ENCODE measurements around the gene ADCYAP1R1. TPM values are rescaled to one million over a fixed set of nuclear protein-coding genes. Genes with fewer than 3 reads are reported as not detected.
"Not testable (repeated sequence)": the region's sequence is repeated elsewhere in the genome, so short reads cannot be mapped to it uniquely, and the experiment has no call there.

ADCYAP1R1 gene
- total RNA-seq, 1 donor from 2014 or later = 1.8 TPM

DNA sequence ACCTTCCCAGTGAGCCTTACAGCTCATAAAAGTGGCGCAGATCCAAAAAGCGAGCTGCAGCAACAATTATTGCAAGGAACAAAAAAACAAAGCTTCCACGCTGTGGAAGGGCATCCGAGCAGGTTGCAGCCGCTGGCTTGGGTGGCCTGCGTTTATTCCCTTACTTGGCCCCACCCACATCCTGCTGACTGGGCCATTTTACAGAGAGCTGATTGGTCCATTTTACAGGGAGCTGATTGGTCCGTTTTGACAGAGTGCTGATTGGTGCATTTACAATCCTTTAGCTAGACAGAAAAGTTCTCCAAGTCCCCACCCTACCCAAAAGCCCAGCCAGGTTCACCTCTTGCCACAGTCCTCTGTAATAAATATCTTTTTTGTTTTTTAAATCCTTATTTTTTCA is 85.1 kb downstream of the ADCYAP1R1 start:
- no peaks in the 10 kb centered on the region for H3K36me3 ChIP-seq
- no peak overlapping the region for H3K27ac ChIP-seq
- DNase-seq (no peak), ATAC-seq (no peak)
- no peaks in the 10 kb centered on the region for H3K27me3 ChIP-seq
- no peaks in the 10 kb centered on the region for H3K9me3 ChIP-seq
- H3K4me1 ChIP-seq = no peaks in the 10 kb centered on the region
- H3K4me3 ChIP-seq = no peak overlapping the region
- intact Hi-C loops (cut with DNase I) = no loop called here
- TF ChIP-seq, protein P1, sequence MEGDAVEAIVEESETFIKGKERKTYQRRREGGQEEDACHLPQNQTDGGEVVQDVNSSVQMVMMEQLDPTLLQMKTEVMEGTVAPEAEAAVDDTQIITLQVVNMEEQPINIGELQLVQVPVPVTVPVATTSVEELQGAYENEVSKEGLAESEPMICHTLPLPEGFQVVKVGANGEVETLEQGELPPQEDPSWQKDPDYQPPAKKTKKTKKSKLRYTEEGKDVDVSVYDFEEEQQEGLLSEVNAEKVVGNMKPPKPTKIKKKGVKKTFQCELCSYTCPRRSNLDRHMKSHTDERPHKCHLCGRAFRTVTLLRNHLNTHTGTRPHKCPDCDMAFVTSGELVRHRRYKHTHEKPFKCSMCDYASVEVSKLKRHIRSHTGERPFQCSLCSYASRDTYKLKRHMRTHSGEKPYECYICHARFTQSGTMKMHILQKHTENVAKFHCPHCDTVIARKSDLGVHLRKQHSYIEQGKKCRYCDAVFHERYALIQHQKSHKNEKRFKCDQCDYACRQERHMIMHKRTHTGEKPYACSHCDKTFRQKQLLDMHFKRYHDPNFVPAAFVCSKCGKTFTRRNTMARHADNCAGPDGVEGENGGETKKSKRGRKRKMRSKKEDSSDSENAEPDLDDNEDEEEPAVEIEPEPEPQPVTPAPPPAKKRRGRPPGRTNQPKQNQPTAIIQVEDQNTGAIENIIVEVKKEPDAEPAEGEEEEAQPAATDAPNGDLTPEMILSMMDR (IDR thresholded peaks at IDR 0.05) = no peak

DNA sequence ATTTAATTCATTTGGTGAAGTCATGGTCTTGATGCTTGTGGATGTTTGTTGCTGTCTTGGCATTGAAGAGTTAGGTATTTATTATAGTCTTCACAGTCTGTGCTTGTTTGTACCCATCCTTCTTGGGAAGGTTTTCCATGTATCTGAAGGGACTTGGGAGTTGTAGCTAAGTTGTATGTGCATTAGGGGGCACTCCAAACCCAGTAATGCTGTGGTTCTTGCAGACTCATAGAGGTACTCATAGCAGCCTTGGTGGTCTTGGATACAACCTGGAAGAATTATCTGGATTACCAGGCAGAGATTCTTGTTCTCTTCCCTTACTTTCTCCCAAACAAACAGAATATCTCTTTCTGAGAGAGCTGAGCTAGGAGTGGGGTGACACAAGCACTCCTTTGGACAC is 93.2 kb downstream of the ADCYAP1R1 start:
- no peak for ATAC-seq
- intact Hi-C loops (cut with DNase I) = no loop called here

DNA sequence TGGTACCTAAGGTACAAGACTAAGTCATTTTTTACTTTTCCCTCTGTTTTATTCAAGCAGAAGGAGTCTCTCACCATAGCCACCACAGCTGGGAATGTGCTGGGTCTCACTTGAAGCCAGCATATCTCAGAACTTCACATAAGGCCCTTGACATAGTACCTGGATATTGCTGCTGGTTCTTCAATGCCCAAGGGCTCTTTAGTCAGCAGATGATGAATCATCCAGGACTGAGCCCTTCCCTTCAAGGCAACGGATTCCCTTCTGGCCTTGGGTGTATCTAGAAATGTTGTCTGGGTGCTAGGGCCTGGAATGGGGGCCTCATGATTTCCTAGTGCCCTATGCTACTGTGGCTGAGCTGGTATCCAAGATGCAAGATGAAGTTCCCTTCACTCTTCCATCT is 93.9 kb downstream of the ADCYAP1R1 start:
- Histone ChIP-seq H3K9me3 (no peaks in the 10 kb centered on the region), H3K27ac (no peak overlapping the region), H3K36me3 (no peaks in the 10 kb centered on the region), H3K4me3 (no peak overlapping the region), H3K4me1 (no peaks in the 10 kb centered on the region), H3K27me3 (no peaks in the 10 kb centered on the region)
- TF ChIP-seq, protein P1 (IDR thresholded peaks at IDR 0.05) = no peak
- intact Hi-C loops (cut with DNase I) = no loop called here
- DNase-seq (no peak), ATAC-seq (no peak)

More for the DNA sequence above, 93.2 kb downstream of the ADCYAP1R1 start:
- Histone ChIP-seq H3K27ac (no peak overlapping the region), H3K4me1 (no peaks in the 10 kb centered on the region), H3K36me3 (no peaks in the 10 kb centered on the region), H3K4me3 (no peak overlapping the region), H3K27me3 (no peaks in the 10 kb centered on the region), H3K9me3 (no peaks in the 10 kb centered on the region)
- no peak for DNase-seq
- TF ChIP-seq, protein P1 (IDR thresholded peaks at IDR 0.05) = no peak

DNA sequence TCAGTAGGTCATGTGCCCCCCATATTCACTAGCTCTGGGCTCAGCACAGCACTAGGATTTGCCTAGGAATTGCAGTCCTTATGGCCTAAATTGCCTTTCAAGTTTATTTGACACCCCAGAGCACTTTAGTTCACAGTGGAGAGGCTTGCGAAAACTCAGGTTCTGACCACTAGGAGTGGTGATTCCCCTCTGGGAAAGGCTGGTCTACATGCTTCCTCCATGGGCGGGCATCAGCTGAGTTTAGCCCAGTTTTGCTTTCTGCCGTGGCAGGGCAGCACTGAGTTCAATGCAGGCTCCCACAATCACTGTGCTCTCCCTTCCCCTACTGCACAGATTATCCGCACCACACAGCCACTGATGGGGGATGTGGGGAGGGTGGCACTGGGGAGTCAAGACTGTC is 94.4 kb downstream of the ADCYAP1R1 start:
- no peak overlapping the region for H3K27ac ChIP-seq
- intact Hi-C loops (cut with DNase I) = no loop called here
- H3K36me3 ChIP-seq = no peaks in the 10 kb centered on the region
- H3K9me3 ChIP-seq = no peaks in the 10 kb centered on the region
- DNase-seq (no peak), ATAC-seq (no peak)
- no peaks in the 10 kb centered on the region for H3K27me3 ChIP-seq
- H3K4me1 ChIP-seq = no peaks in the 10 kb centered on the region
- no peak overlapping the region for H3K4me3 ChIP-seq
- TF ChIP-seq, protein P1 (IDR thresholded peaks at IDR 0.05) = no peak

DNA sequence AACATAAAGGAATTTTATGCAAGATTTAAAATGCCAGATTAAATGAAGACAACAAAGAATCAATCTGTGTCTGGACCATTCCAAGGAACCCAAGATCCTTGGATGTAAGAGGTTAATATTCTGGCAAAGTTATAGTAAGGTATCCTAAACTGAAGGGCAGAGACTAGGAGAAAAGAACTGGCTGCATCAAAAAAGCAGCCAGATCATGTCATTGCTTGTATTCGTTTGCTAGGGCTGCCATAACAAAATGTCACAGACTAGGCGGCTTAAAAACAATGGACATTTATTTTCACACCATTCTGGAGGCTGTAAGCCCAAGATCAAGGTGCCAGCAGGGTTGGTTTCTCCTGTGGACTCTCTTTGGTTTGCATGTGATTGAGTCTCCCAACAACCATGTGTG is 99.7 kb downstream of the ADCYAP1R1 start:
- DNase-seq = no peak
- no peak overlapping the region for H3K4me3 ChIP-seq
- H3K4me1 ChIP-seq = no peaks in the 10 kb centered on the region
- H3K36me3 ChIP-seq = no peaks in the 10 kb centered on the region
- intact Hi-C loops (cut with DNase I) = no loop called here
- TF ChIP-seq, protein P1 (IDR thresholded peaks at IDR 0.05) = no peak
- no peaks in the 10 kb centered on the region for H3K27me3 ChIP-seq
- no peaks in the 10 kb centered on the region for H3K9me3 ChIP-seq
- no peak overlapping the region for H3K27ac ChIP-seq
- no peak for ATAC-seq

DNA sequence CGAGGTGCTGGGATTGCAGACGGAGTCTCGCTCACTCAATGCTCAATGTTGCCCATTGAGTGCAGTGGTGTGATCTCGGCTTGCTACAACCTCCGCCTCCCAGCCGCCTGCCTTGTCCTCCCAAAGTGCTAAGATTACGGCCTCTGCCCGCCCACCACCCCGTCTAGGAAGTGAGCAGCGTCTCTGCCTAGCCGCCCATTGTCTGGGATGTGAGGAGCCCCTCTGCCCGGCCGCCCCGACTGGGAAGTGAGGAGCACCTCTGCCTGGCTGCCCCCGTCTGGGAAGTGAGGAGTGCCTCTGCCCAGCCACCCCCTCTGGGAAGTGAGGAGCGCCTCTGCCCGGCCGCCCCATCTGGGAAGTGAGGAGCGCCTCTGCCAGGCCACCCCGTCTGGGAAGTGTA is 101.2 kb downstream of the ADCYAP1R1 start:
- H3K9me3 ChIP-seq; H3K36me3 ChIP-seq; DNase-seq; H3K27ac ChIP-seq; ATAC-seq; H3K4me1 ChIP-seq; H3K4me3 ChIP-seq; H3K27me3 ChIP-seq; intact Hi-C loops (cut with DNase I): not testable (repeated sequence)

Measured in upper lobe of right lung (tissue), 1 donor.